Immature natural killer cell (primary cell): ENCODE measurements around the gene CFAP65. TPM values are rescaled to one million over a fixed set of nuclear protein-coding genes. Genes with fewer than 3 reads are reported as not detected.
A peak's percentile ranks its signal among the peaks of the same experiment; 100 is the strongest.

Experiments used
- DNase-seq, 3 donors: peaks; one replicate each; pipeline ENCODE4 v3.0.0; 2022; ENCODE audit warnings: mixed read lengths in 1 of 3
- H3K27ac Mint-ChIP-seq, 6 donors: one replicate each; pipeline ENCODE4 v1.8.0; 2020; ENCODE audit warnings: mixed read lengths in 6 of 6, mild to moderate bottlenecking in 5 of 6, inconsistent platforms in 4 of 6, moderate library complexity in 3 of 6
- H3K27me3 Mint-ChIP-seq, 3 donors: one replicate each; pipeline ENCODE4 v1.8.0; 2020 to 2021; ENCODE audit warnings: low read depth in 3 of 3, mild to moderate bottlenecking in 3 of 3, mixed read lengths in 3 of 3, moderate library complexity in 3 of 3, inconsistent platforms in 1 of 3
- H3K36me3 Mint-ChIP-seq, 3 donors: one replicate each; pipeline ENCODE4 v1.8.0; 2020; ENCODE audit warnings: mixed read lengths in 3 of 3, inconsistent platforms in 2 of 3, mild to moderate bottlenecking in 2 of 3
- H3K4me1 Mint-ChIP-seq, 2 donors: one replicate each; pipeline ENCODE4 v1.8.0; 2020; ENCODE audit warnings: inconsistent platforms in 2 of 2, mild to moderate bottlenecking in 2 of 2, mixed read lengths in 2 of 2, moderate library complexity in 1 of 2
- H3K4me3 Mint-ChIP-seq, 5 donors: one replicate each; pipeline ENCODE4 v1.8.0; 2020; ENCODE audit warnings: mild to moderate bottlenecking in 5 of 5, mixed read lengths in 5 of 5, inconsistent platforms in 3 of 5, moderate library complexity in 3 of 5
- H3K9me3 Mint-ChIP-seq, 6 donors: one replicate each; pipeline ENCODE4 v1.8.0; 2020; ENCODE audit warnings: mild to moderate bottlenecking in 6 of 6, mixed read lengths in 6 of 6, inconsistent platforms in 4 of 6, moderate library complexity in 3 of 6
- polyA plus RNA-seq, 3 donors: library from polyadenylated mRNA; unstranded; fragments of 300-500 nt; fragmentation: Illumina TruSeq; gene quantifications; one replicate each; pipeline ENCODE4 v1.2.3, GENCODE V29; 2021

CFAP65 gene
- polyA plus RNA-seq, 3 donors from 2014 or later: not detected

GRCh38 chr2:219078126-219078525 is 36.8 kb upstream of the CFAP65 start:
- H3K27ac Mint-ChIP-seq: no peak overlapping the region
- H3K4me1 Mint-ChIP-seq: no peaks in the 10 kb centered on the region
- no peaks in the 10 kb centered on the region for H3K9me3 Mint-ChIP-seq
- H3K27me3 Mint-ChIP-seq: no peaks in the 10 kb centered on the region
- peaks cover 12 to 28% (median 23%) of the 10 kb centered on the region in 3 donors for H3K36me3 Mint-ChIP-seq
- DNase-seq: no peak
- no peak overlapping the region for H3K4me3 Mint-ChIP-seq

DNA sequence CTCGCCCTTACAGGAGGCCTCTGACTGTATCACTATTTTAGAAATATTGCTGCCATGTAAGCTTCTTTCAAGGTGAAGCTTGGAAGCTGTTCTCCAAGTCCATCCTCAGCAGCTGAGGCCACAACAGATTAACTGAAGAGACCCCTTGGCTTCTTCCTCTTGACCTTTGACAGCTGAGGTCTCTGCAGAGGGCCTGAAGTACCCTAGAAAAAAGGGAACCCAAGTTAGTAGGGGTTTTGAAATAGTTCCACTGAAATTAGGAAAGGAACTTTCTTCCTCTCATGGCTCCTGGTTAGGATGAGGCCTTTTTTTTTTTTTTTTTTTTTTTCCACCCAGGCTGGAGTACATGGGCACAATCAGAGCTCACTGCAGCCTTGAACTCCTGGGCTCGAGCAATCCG is 34.9 kb upstream of the CFAP65 start:
- no peak overlapping the region for H3K27ac Mint-ChIP-seq

DNA sequence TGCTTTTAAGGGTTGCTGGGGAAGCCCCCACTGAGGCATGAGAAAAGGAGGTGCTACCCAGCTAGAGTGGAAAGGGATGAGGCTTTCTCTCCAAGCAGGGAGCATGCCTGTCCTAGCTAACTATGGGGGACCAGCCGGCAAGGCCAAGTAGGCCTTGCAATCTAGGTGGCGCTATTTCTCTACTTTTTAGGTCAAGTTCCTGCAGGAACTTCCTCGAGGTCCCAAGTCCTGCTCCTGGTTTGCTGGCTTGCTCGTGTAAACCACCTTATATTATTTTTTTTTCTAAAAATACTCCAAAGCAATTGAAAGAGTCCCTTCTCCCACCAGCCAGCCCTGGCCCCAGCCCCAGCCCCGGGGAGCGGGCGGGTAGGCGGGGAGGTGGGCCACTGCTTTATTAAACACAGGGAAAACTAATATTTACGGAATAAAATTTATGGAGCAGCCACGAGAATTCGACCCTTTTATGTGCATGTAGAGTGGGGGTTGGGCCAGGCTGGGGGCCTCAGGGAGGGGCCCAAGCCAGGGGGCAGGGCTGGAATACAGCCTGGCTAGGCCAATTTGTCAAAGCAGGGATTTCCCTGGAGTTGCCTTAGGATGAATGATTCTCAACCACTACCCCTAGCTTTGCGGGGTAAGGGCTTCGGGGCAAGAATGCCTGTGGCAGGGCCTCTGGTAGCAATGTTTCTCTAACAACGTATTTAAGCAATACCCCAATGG is 32.3 kb upstream of the CFAP65 start:
- no peaks in the 10 kb centered on the region for H3K4me1 Mint-ChIP-seq
- DNase-seq: peak in 1 of 3 donors; percentile 17
- H3K4me3 Mint-ChIP-seq: no peak overlapping the region
- no peaks in the 10 kb centered on the region for H3K9me3 Mint-ChIP-seq
- H3K27me3 Mint-ChIP-seq: no peaks in the 10 kb centered on the region
- H3K36me3 Mint-ChIP-seq: peaks cover 23 to 43% (median 26%) of the 10 kb centered on the region in 3 donors
- no peak overlapping the region for H3K27ac Mint-ChIP-seq

More for the DNA sequence above, 34.9 kb upstream of the CFAP65 start:
- Mint-ChIP-seq H3K27me3 (no peaks in the 10 kb centered on the region), H3K36me3 (peaks cover 17 to 32% (median 23%) of the 10 kb centered on the region in 3 donors), H3K4me3 (no peak overlapping the region), H3K9me3 (no peaks in the 10 kb centered on the region), H3K4me1 (no peaks in the 10 kb centered on the region)
- DNase-seq: no peak

- Mint-ChIP-seq H3K4me3 (no peak overlapping the region), H3K9me3 (no peaks in the 10 kb centered on the region), H3K27ac (no peak overlapping the region), H3K27me3 (no peaks in the 10 kb centered on the region), H3K36me3 (peaks cover 23 to 43% (median 27%) of the 10 kb centered on the region in 3 donors), H3K4me1 (no peaks in the 10 kb centered on the region)
- no peak for DNase-seq
Measured at GRCh38 chr2:219072741-219073250, 31.5 kb upstream of the CFAP65 start.

GRCh38 chr2:219071131-219071816 is 30.0 kb upstream of the CFAP65 start:
- no peak for DNase-seq
- Mint-ChIP-seq H3K27me3 (peaks cover 0 to 1% (median 0%) of the 10 kb centered on the region in 3 donors), H3K36me3 (peaks cover 18 to 34% (median 27%) of the 10 kb centered on the region in 3 donors), H3K4me3 (no peak overlapping the region), H3K9me3 (no peaks in the 10 kb centered on the region), H3K27ac (peak overlapping the region in 2 of 6 donors; percentile 40 to 58), H3K4me1 (no peaks in the 10 kb centered on the region)

DNA sequence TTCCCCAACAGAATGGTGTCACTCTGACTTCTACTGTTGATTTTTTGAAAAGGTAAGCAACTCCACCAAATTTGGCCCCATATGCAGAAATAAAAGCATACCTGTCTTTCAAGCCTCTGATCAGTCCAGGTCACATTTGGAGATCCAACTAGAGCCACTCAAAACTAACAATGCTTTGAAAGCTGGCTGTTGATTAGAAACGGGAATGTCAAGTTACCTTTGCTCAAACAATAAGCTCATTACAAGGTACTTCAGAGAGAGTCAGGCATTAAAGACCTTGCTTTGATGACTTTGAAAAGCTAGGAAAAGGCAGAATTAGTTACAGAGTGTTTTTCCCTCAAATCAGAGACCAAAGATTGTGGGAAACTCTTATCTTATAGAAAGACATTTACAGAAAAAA is 24.2 kb upstream of the CFAP65 start:
- no peak overlapping the region for H3K4me3 Mint-ChIP-seq
- H3K27me3 Mint-ChIP-seq: peaks cover 5 to 22% (median 10%) of the 10 kb centered on the region in 3 donors
- no peak overlapping the region for H3K27ac Mint-ChIP-seq
- no peak for DNase-seq
- H3K36me3 Mint-ChIP-seq: peaks cover 0 to 11% (median 5%) of the 10 kb centered on the region in 3 donors
- H3K9me3 Mint-ChIP-seq: no peaks in the 10 kb centered on the region
- peaks cover 5 to 6% of the 10 kb centered on the region in 2 donors for H3K4me1 Mint-ChIP-seq

- no peaks in the 10 kb centered on the region for H3K36me3 Mint-ChIP-seq
- H3K4me3 Mint-ChIP-seq: no peak overlapping the region
- no peak overlapping the region for H3K27ac Mint-ChIP-seq
- peaks cover 12 to 37% (median 24%) of the 10 kb centered on the region in 3 donors for H3K27me3 Mint-ChIP-seq
- peaks cover 6 to 16% of the 10 kb centered on the region in 2 donors for H3K4me1 Mint-ChIP-seq
- DNase-seq: no peak
- no peaks in the 10 kb centered on the region for H3K9me3 Mint-ChIP-seq
Measured at GRCh38 chr2:219062081-219062480, 20.8 kb upstream of the CFAP65 start.

DNA sequence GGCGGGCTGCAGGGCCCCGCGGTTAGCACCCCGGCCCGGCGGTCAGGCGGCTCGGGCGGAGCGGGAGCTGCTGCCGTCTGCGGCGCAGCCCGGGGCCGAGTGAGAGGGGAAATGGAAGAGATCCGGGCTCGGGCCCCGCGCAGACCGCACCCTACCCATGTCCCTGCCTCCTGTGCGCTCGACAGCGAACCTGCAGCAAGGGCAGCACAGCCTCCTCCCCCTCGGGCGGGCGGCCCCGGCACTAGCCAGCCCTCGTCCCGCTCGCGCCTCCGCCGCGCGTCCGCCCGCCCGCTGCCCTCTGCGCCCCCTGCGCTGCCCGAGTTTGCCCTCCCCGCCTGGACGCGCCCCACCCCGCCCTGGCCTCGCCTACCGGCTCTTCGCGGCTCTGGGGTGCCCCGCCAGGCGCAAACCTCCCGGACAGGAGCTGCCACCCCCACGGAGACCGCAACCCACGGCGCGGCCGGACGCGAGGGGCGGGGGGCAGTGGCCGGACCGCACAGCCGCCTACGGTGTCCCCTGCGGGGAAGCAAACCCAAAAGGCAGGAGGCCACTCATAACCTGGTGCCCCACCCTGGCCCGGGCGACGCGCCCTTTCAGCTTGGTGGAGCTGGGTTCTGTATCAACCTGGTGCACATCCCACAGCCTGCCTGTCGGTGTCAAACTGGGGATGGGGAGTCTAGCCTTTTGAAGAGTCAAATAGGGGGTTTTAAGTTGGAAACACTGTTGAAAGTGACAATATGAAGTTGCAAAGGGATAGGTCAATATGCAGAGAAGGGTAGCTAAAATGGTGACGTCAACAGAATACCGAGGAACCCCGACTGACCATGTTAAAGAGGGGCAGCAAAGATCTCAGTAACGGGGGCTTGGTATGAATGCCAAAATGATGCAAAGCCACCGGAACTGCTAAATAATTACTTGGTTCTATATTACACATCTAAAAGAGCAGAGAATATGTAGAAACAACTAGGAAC is 19.8 kb upstream of the CFAP65 start, which contains the start of gene IHH:
TSS of gene IHH (minus strand) at position 101 of the 971 bp plus-strand sequence. CDS start 454 bp downstream, outside the sequence.
- peak; percentile 15 to 23 (median 22) for DNase-seq
- Mint-ChIP-seq H3K4me3 (peak within 1 kb of the TSS; percentile 25 to 69 (median 62)), H3K9me3 (no peaks in the 10 kb centered on the region), H3K27me3 (peaks cover 17 to 43% (median 23%) of the 10 kb centered on the region in 3 donors), H3K4me1 (peaks cover 6 to 16% of the 10 kb centered on the region in 2 donors), H3K36me3 (no peaks in the 10 kb centered on the region), H3K27ac (no peak within 1 kb of the TSS)

DNA sequence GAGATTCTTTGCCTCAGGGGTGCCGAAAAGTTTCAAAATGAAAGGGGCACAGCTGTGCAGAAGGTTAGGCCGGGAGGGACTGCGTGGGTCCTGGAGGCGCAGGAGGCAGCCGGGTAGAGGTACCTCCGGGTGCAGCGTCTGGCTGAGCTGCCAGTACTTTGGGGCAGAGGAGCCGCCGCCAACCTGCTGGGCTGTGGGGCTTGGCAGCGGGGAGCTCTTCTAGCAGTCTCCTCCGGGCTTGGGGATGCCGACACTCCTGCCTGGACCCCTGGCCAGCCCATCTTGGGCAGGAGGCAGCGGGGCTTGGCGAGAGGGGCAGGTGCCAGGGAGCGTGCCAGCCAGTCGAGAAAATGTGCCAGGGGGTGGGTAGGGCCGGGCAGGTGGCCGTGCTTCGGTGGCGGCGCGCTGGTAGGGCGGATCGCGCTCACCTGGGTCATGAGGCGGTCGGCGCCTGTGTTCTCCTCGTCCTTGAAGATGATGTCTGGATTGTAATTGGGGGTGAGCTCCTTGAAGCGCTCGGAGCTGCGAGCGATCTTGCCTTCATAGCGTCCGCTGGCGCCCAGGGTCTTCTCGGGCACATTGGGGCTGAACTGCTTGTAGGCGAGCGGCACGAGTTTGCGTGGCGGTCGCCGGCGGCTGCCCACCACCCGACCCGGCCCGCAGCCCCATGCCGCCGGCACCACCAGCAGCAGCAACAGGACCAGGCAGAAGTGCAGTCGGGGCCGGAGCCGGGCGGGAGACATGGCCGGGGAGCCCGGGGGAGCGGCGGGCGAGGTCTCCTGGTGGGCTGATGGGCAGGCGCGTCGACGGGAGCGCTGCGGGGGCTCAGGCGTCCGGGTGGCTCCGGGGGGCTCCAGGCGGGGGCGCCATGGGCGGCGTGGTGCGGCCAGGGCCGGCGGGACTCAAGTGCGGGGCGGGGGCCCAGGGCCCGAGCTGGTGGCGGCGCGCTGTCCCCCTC is 18.7 kb upstream of the CFAP65 start:
- Mint-ChIP-seq H3K4me3 (peak overlapping the region in 4 of 5 donors; percentile 44 to 69 (median 54)), H3K36me3 (no peaks in the 10 kb centered on the region), H3K4me1 (peaks cover 6 to 16% of the 10 kb centered on the region in 2 donors), H3K27ac (no peak overlapping the region), H3K9me3 (no peaks in the 10 kb centered on the region), H3K27me3 (peaks cover 17 to 47% (median 23%) of the 10 kb centered on the region in 3 donors)
- no peak for DNase-seq

DNA sequence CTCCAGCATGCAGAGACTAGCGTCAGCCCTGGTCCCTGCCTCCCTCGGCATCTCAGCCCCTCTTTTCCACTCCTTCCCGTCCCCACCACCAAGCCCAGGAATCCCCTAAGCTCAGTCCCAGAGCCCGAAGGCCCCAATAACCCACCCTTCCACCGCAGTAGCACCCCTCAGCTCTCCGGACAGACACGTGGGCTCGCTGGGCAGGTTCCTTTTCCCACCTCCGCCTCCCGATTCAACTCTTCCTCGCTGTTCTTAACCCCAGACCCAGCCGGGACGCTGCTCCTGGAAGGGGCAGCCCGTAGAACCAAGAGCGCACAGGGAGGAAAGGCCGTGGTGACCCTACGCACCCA is 18.0 kb upstream of the CFAP65 start:
- H3K4me3 Mint-ChIP-seq: peak overlapping the region in 4 of 5 donors; percentile 43 to 69 (median 53)
- peaks cover 6 to 16% of the 10 kb centered on the region in 2 donors for H3K4me1 Mint-ChIP-seq
- DNase-seq: no peak
- H3K36me3 Mint-ChIP-seq: no peaks in the 10 kb centered on the region
- no peak overlapping the region for H3K27ac Mint-ChIP-seq
- peaks cover 17 to 50% (median 23%) of the 10 kb centered on the region in 3 donors for H3K27me3 Mint-ChIP-seq
- H3K9me3 Mint-ChIP-seq: no peaks in the 10 kb centered on the region

DNA sequence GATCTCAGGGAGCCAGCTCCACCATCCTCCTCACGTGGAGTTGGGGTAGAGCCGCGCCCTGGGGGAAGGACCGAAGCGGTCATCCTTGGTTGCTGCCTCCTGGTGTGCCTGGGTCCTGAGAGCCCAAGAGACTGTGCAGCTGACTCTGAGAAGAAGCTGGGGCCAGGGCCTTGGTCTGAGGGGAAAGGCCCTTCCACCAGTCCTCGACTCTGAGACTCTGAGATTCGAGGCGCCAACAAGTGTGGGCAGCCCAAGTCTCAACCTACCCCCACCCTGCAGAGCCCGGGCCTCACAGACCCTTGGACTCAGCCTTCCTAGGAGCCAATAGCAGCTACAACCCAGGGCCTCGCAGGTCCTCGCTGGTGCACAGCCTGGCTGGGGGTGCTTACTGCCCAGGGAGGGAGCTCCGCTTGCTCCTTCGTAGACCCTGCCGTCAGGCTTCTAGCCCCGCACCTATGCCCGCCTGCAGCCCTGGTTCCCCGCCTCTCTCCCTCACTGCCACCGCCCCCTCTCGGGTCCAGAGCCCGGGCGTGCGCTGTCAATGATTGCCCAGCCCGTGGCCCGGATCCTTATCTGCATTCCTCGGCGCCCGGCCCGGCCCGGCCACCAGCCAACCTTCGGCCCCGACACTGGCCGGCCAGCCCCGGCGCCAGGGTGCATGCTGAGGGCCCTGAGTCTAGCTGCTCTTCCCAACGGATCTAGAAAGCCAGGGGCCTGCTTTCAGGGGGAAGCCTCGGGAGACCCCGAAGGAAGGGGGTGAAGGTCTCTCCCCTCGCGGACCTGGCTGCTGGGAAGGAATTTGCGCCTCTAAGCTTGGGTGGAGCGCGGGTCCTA is 17.4 kb upstream of the CFAP65 start:
- DNase-seq: no peak
- Mint-ChIP-seq H3K36me3 (no peaks in the 10 kb centered on the region), H3K4me1 (peaks cover 6 to 16% of the 10 kb centered on the region in 2 donors), H3K27me3 (peaks cover 17 to 47% (median 23%) of the 10 kb centered on the region in 3 donors), H3K4me3 (peak overlapping the region in 2 of 5 donors; percentile 3 to 43), H3K27ac (no peak overlapping the region), H3K9me3 (no peaks in the 10 kb centered on the region)
